ENCODE results near the gene RYR3.

DNA sequence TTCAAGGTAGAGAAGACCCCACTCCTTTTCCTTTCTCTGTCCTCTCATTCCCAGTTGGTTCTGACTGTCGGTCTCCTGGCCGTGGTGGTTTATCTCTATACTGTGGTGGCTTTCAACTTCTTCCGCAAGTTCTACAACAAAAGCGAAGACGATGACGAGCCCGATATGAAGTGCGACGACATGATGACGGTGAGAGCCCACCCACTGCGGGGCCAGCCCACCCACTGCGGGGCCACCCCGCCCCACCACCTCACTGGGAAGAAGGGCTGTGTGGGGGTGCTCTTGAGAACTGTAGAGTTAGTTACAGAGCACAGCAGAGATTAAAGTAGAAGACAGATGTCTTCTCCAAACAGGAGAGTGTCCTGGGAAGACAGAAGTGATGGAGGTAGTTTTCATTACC lies 547.0 kb downstream of the RYR3 start:
- TF ChIP-seq, protein P1, sequence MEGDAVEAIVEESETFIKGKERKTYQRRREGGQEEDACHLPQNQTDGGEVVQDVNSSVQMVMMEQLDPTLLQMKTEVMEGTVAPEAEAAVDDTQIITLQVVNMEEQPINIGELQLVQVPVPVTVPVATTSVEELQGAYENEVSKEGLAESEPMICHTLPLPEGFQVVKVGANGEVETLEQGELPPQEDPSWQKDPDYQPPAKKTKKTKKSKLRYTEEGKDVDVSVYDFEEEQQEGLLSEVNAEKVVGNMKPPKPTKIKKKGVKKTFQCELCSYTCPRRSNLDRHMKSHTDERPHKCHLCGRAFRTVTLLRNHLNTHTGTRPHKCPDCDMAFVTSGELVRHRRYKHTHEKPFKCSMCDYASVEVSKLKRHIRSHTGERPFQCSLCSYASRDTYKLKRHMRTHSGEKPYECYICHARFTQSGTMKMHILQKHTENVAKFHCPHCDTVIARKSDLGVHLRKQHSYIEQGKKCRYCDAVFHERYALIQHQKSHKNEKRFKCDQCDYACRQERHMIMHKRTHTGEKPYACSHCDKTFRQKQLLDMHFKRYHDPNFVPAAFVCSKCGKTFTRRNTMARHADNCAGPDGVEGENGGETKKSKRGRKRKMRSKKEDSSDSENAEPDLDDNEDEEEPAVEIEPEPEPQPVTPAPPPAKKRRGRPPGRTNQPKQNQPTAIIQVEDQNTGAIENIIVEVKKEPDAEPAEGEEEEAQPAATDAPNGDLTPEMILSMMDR (IDR thresholded peaks at IDR 0.05; ENCODE audit: low read length): no peak
- TF ChIP-seq EZH2 (optimal IDR thresholded peaks at IDR 0.05; ENCODE audit: low read depth, low read length): no peak
